Heart left ventricle (tissue), 13 donors: ENCODE data around the gene NTM.

Source experiments
- POLR2A ChIP-seq, 2 donors: fragments of 450-650 bp; IDR thresholded peaks; one replicate each; pipeline ENCODE4 v1.6.1; 2017; ENCODE audit warnings: antibody characterized with exemption in 2 of 2, mild to moderate bottlenecking in 2 of 2, moderate library complexity in 2 of 2
- TF ChIP-seq, protein P1 (sequence below), 12 donors: fragments of 200-600 bp; sonication (generic) in 4 of 12; IDR thresholded peaks; one replicate each; pipeline versions ENCODE4 v1.5.0 to v1.8.0; 2018 to 2022; ENCODE audit warnings: antibody characterized with exemption in 12 of 12, mild to moderate bottlenecking in 5 of 12
- donor health status: ischemic (EF 13 %, LVEDD 7.1; RV severe dilation, severe dysfunction).
- donor health status: DM: no; HTN: yes; CAD: no.
- donor health status: DM: no; HTN: no; CAD: no.
- donor health status: ischemic (EF 25% LVEDD 6.9; RV normal size, moderate dysfunction).
- donor health status: ischemic (EF 25% LVEDD 5.7; RV mildly dilated, moderate dysfunction).
- donor health status: ischemic (EF 35%, LVEDD 5.7; RV mildly dilated, moderate dysfunction).
- donor health status: nonischemic (EF 11% LVEDD 7.7; RV severe dilation, severe dysfunction).
- donor health status: DM: yes; HTN: yes; CAD: no.
- donor health status: PGD.
- donor health status: ischemic (EF 29% LVEDD 5.4; RV normal size, mild dysfunction).
- donor health status: nonischemic (EF 23%, LVEDD 6.1; RV moderate dilation, normal function).

DNA sequence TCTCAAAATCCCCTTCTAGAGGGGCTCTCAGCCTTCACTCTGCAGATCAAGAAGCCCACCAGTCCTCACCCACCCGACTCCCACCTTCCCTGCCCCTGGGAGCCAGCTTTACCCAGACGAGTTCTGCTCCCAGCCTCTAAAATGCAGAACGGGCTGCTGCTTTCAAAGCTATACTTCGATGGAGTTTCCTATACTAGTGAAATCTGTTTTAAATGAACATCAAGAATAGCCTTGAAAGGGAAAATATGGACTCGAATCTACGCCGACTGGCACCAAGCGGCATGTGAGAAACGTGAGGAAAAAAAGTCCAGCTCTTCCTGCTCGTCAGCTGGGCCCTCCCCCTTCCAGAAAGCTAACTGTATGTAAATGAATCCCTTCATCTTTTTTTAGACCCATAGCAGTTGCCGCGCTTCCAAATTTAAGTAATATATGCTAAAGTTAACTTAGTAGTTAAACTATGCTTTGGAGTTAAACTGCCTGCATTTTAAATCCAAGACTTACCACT lies 211.7 kb downstream of the NTM start:
- TF ChIP-seq, protein P1, sequence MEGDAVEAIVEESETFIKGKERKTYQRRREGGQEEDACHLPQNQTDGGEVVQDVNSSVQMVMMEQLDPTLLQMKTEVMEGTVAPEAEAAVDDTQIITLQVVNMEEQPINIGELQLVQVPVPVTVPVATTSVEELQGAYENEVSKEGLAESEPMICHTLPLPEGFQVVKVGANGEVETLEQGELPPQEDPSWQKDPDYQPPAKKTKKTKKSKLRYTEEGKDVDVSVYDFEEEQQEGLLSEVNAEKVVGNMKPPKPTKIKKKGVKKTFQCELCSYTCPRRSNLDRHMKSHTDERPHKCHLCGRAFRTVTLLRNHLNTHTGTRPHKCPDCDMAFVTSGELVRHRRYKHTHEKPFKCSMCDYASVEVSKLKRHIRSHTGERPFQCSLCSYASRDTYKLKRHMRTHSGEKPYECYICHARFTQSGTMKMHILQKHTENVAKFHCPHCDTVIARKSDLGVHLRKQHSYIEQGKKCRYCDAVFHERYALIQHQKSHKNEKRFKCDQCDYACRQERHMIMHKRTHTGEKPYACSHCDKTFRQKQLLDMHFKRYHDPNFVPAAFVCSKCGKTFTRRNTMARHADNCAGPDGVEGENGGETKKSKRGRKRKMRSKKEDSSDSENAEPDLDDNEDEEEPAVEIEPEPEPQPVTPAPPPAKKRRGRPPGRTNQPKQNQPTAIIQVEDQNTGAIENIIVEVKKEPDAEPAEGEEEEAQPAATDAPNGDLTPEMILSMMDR (IDR thresholded peaks at IDR 0.05) = no peak
- TF ChIP-seq POLR2A (IDR thresholded peaks at IDR 0.05) = no peak
